GM18520 (cell line): ENCODE results near the gene TBX4.
"Not testable (repeated sequence)": the region's sequence is repeated elsewhere in the genome, so short reads cannot be mapped to it uniquely, and the experiment has no call there.

Source experiments
- ATAC-seq: cut with Tn5 transposase; IDR thresholded peaks from one replicate; pipeline ENCODE4 v1.9.1; 2021; ENCODE audit not compliant: unreplicated experiment

The TBX4 gene

GRCh38 chr17:61480414-61480807 is 28.2 kb downstream of the TBX4 start:
- ATAC-seq: no peak

GRCh38 chr17:61481421-61481820 is 29.2 kb downstream of the TBX4 start:
- ATAC-seq: no peak

- ATAC-seq: no peak
These were observed 30.2 kb downstream of the TBX4 start for GRCh38 chr17:61482467-61482866.

- no peak for ATAC-seq
These were observed 31.5 kb downstream of the TBX4 start for GRCh38 chr17:61483778-61484116.

GRCh38 chr17:61484174-61484573 is 32.0 kb downstream of the TBX4 start:
- no peak for ATAC-seq

GRCh38 chr17:61485067-61485775 is 33.0 kb downstream of the TBX4 start:
- ATAC-seq: no peak

- no peak for ATAC-seq
These were observed 34.2 kb downstream of the TBX4 start for GRCh38 chr17:61486135-61487120.

GRCh38 chr17:61487161-61487988 is 35.2 kb downstream of the TBX4 start:
- no peak for ATAC-seq

GRCh38 chr17:61487989-61488595 is 35.9 kb downstream of the TBX4 start:
- no peak for ATAC-seq

- no peak for ATAC-seq
These were observed 36.9 kb downstream of the TBX4 start for GRCh38 chr17:61488878-61489718.

GRCh38 chr17:61489719-61490490 is 37.7 kb downstream of the TBX4 start:
- ATAC-seq: no peak

GRCh38 chr17:61490540-61490975 is 38.3 kb downstream of the TBX4 start:
- ATAC-seq: no peak

GRCh38 chr17:61491981-61492380 is 39.8 kb downstream of the TBX4 start:
- ATAC-seq: no peak

GRCh38 chr17:61492759-61493526 is 40.7 kb downstream of the TBX4 start:
- no peak for ATAC-seq

- ATAC-seq: not testable (repeated sequence)
These were observed 41.7 kb downstream of the TBX4 start for GRCh38 chr17:61493830-61494324.

GRCh38 chr17:61494325-61495160 is 42.3 kb downstream of the TBX4 start:
- ATAC-seq: no peak

GRCh38 chr17:61495161-61495857 is 43.1 kb downstream of the TBX4 start:
- ATAC-seq: no peak
